Suprapubic skin (tissue), 4 donors: Measurements from ENCODE around the gene KCNT1.

Experiments
- CTCF ChIP-seq, 2 donors: fragments of 200-600 bp in 1 of 2; fragments of 450-650 bp in 1 of 2; sonication (generic) in 1 of 2; IDR thresholded peaks; one replicate each; pipeline ENCODE4 v1.5.1; 2016 to 2019; ENCODE audit warnings: antibody characterized with exemption in 2 of 2, mild to moderate bottlenecking in 1 of 2, moderate library complexity in 1 of 2
- POLR2A ChIP-seq, 2 donors: fragments of 450-650 bp; IDR thresholded peaks; one replicate each; pipeline ENCODE4 v1.6.1; 2017; ENCODE audit warnings: antibody characterized with exemption in 2 of 2, mild to moderate bottlenecking in 2 of 2, moderate library complexity in 2 of 2
- POLR2AphosphoS5 ChIP-seq, 3 donors: sonication (generic); formaldehyde crosslinking; IDR thresholded peaks; one replicate each; pipeline ENCODE4 v1.6.1; 2017; ENCODE audit warnings: antibody characterized with exemption in 3 of 3

GRCh38 chr9:135763716-135764446 is 61.9 kb downstream of the KCNT1 start:
- TF ChIP-seq CTCF (IDR thresholded peaks at IDR 0.05) = no peak
- no peak for TF ChIP-seq POLR2AphosphoS5 (IDR thresholded peaks at IDR 0.05)
- no peak for TF ChIP-seq POLR2A (IDR thresholded peaks at IDR 0.05)
